SK-N-MC (cell line): ENCODE data around the gene GIPC2.

Source experiments
- EZH2 ChIP-seq: fragments of 200-600 bp; sonication (generic); IDR thresholded peaks from one replicate; pipeline ENCODE4 v1.6.1; 2017; ENCODE audit warnings: antibody characterized with exemption
- FOXP2 ChIP-seq: optimal IDR thresholded peaks from 2 replicates; pipeline ENCODE3; 2011; ENCODE audit warnings: mild to moderate bottlenecking, moderate library complexity; ENCODE audit not compliant: insufficient read depth; ENCODE audit errors: extremely low read length, control extremely low read depth
- POLR2AphosphoS5 ChIP-seq: IDR thresholded peaks from 2 replicates; pipeline ENCODE4 v1.6.1; 2012; ENCODE audit warnings: mild to moderate bottlenecking, low read depth, low read length, borderline replicate concordance

- no peak for TF ChIP-seq EZH2
- no peak for TF ChIP-seq POLR2AphosphoS5
- TF ChIP-seq FOXP2, result no peak
Observed at GRCh38 chr1:78145105-78145580, 99.4 kb downstream of the GIPC2 start.
